HG03520 (cell line): ENCODE measurements around the gene SSBP1.
"Not testable (repeated sequence)": the region's sequence is repeated elsewhere in the genome, so short reads cannot be mapped to it uniquely, and the experiment has no call there.

ENCODE experiments used
- ATAC-seq: cut with Tn5 transposase; IDR thresholded peaks from one replicate; pipeline ENCODE4 v1.9.1; 2021; ENCODE audit warnings: mild to moderate bottlenecking, moderate library complexity; ENCODE audit not compliant: unreplicated experiment

SSBP1 gene

DNA sequence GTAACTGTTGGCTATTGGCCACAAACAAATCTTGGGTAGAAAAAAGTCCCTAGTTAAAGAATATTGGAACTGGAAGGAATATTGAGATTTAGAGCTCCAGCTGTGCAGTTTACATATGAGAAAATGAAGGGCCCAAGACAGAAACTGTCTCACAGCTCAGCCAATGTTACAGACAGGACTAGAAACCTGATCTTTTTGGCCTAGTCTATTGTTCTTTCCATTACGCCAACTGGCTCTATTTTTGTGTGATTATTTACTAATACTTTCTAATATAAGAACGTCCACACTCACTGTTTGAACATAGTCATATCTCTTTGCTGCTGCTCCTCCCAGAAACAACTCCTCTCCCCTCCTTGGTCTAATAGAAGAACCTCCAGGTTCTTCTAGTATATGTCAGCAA is 28.8 kb upstream of the SSBP1 start:
- ATAC-seq = no peak

DNA sequence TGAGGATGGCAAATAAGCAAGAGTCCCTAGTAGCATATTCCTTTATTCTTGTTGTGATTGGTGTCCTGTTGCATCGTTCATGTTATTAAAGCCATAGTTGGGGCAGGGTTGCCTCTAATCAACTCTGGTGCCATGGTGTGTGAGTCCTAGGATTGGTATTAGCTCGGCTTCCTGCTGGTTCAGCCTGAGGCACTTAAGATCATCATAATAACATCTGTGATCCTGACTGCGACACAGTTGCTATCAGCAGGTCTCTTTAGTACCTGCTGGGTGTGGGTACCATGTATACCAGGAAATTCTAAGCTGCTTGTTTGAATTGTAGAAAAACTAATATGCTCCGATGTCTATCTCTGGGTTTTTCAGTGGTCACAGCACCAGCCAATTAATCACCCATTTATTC is 28.4 kb upstream of the SSBP1 start:
- ATAC-seq = no peak

GRCh38 chr7:141710301-141710700 is 27.9 kb upstream of the SSBP1 start:
- ATAC-seq = no peak

- ATAC-seq = no peak
These were observed 25.4 kb upstream of the SSBP1 start for GRCh38 chr7:141712603-141713255.

DNA sequence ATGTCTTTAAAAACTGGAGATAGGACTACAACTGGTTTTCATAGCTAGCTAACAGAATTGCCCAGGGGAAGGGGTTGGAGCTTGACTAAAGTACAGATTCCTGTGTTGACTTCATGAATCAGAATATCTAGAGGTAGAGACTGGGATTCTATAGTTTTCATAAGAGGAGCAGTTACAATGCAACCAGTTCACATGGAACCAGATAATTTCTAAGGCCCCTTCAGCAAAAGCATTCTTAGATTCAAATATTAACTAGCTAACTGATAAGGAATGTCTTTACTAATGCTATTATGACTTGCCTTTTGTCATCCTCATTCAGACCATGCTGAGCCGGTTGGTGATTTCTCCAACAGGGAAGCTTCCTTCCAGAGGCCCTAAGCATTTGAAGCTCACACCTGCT is 24.3 kb upstream of the SSBP1 start:
- ATAC-seq = no peak

GRCh38 chr7:141714571-141714970 is 23.6 kb upstream of the SSBP1 start:
- no peak for ATAC-seq

- no peak for ATAC-seq
These were observed 23.1 kb upstream of the SSBP1 start for GRCh38 chr7:141715018-141715417.

DNA sequence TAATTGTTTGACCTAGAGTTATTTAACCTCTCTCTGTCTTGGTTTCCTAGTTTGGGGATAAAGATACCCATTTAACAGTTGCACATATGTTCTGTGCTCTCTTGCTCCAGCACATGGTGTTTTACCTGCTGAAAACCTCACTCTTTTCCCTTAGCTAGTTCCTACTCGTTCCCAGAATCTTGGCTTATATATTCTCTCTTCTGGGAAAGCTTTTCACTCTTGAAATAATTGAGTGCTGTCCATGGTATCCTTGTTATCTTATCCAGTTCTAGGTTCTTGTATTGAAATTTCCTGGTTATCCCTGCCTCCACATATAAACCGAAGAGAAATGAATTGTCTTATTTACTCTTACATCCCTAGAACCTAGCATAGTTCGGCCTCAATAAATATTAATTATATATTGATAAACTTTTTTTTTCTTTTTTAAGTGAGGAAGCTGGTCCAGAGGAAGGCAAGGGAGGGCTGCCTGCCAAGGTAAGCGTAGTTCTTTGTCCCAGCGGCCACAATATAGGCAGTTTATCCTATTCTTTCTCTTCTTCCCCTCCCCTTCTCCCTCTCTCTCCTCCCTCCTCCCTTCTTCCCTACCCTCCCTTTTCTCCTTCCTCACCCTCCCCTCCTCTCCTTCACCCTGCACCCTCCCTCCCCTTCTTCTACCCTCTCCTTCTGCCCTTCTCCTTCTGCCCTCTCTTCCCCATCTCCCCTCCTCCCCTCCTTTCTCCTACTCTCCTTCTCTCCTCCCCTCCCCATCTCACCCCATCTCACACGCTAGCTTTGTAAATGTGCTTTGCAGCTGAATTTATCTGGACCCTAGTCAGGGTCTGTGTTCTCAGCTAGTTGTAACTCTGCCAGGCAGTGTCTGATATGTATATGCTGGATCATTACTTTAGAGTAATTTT is 22.1 kb upstream of the SSBP1 start:
- ATAC-seq = no peak

DNA sequence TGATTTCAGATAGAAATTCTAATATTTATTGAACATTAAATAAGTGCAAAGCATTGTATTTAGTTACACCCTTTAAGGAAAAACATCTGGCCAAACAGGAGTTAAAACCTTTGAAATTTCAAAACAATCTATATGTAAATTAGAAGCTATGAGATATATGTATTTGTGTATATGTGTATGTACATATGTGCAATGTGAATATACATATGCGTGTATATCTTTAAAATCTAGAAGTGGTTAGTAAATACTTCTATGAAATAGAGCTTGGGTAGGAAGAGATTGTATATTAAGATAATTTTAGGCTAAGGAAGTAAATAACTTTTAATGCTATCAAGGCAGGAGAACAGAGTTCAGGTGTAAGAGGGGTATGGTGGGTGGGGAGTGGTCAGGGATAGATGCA is 20.7 kb upstream of the SSBP1 start:
- ATAC-seq = no peak

- no peak for ATAC-seq
These were observed 15.6 kb upstream of the SSBP1 start for GRCh38 chr7:141722529-141722928.

GRCh38 chr7:141729020-141729419 is 9.1 kb upstream of the SSBP1 start:
- no peak for ATAC-seq

- no peak for ATAC-seq
These were observed 6.5 kb upstream of the SSBP1 start for GRCh38 chr7:141731476-141732149.

- ATAC-seq = no peak
These were observed 881 bp upstream of the SSBP1 start for GRCh38 chr7:141737118-141737835.

DNA sequence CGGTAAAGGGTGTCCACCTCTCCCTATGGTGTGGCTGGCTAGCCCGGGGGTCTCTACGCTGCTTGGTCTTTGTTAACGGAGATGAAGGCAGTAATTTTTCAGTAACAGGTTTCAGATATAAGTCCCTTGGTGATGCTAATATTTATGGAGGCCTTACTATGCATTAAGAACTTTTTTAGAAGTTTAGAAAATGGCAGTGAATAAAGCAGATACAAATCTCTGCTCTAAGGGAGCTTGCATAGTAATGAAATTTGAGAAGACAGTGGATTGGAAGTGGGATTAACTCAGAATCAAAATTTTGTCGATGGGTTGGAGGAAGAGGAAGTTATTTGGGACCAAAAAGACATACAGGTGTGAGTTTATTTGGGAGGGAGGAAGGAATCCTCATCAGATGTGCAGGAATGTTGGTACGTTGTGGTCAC is 445 bp downstream of the SSBP1 start:
- ATAC-seq = no peak

GRCh38 chr7:141739250-141739649 is 1.1 kb downstream of the SSBP1 start:
- ATAC-seq = no peak

- no peak for ATAC-seq
These were observed 4.1 kb downstream of the SSBP1 start for GRCh38 chr7:141742229-141742628.

DNA sequence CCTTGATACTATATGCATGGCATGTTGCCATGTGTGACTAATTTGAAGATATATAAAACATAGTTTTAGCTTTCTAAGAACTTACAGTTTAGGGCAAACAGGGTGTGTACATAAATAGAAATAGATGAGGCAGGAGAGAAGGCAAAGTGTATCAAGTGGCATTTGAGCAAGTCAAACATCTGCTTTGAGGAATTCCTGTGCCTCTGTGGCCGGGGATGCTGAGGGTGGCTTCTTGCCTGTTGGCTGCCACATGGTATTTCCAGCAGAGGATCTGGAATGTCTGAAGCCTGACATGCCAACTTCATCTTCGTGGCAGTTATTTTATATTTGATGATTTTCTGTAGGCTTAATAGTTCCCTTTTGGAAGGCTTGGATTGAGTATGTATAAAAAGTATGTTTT is 6.0 kb downstream of the SSBP1 start:
- ATAC-seq = no peak

DNA sequence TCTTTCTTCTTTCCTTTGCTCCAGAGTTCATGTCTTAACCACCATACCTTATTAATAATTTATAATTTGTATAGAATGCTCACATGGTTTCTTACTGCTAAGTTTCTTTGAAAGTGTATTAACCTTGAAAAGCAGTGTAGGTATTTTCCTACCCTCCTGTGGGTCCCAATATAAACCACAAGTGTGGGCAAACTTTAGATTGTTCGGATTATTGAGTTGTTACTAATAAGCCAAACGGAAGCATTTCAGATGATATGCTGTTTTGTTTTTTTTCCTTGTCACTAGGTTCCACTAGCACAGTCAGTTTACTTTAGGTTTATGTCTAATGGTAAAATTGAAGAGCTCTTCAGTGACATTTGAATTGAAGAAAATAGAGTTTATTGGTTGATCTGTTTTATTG is 10.2 kb downstream of the SSBP1 start:
- ATAC-seq = no peak

- not testable (repeated sequence) for ATAC-seq
These were observed 13.7 kb downstream of the SSBP1 start for GRCh38 chr7:141751904-141752303.

- ATAC-seq = no peak
These were observed 14.5 kb downstream of the SSBP1 start for GRCh38 chr7:141752634-141753033.

- ATAC-seq = no peak
These were observed 16.8 kb downstream of the SSBP1 start for GRCh38 chr7:141754939-141755338.
